IMR-90 (cell line): ENCODE results near the gene LY6G5C. TPM values are rescaled to one million over a fixed set of nuclear protein-coding genes. Genes with fewer than 3 reads are reported as not detected.

Experiments used
- ATAC-seq: fragments of 200-7000 bp; cut with Tn5 transposase; 2 replicates; pipeline ENCODE4 v1.9.1; 2020; ENCODE audit warnings: low read depth, mild to moderate bottlenecking, moderate library complexity
- BruUV-seq: library from RNA; stranded (reverse); fragments of 400-500 nt; replicated peaks from 2 replicates; lab custom pipeline; 2021; lab: Mats Ljungman, UMichigan
- CTCF ChIA-PET: fragments of 300-600 bp; formaldehyde crosslinking; extraction: SDS; loops from one replicate; lab custom pipeline; 2021; ENCODE audit warnings: antibody characterized with exemption; lab: Yijun Ruan, JAX
- POLR2A ChIA-PET: fragments of 300-600 bp; sonication (Branson Sonifier 250); formaldehyde crosslinking; loops from one replicate; lab custom pipeline; 2022; ENCODE audit warnings: antibody characterized with exemption; ENCODE audit not compliant: unreplicated experiment; lab: Charles Lee
- DNase-seq: peaks from one replicate; pipeline ENCODE4 v3.0.0; 2013
- H2AFZ ChIP-seq: replicated peaks from 2 replicates; pipeline ENCODE3; 2013; ENCODE audit warnings: low read length, mild to moderate bottlenecking; ENCODE audit not compliant: poor library complexity
- H2AK5ac ChIP-seq: 2 replicates; pipeline ENCODE4 v1.6.1; 2013; ENCODE audit warnings: low read depth, low read length, inconsistent platforms
- H2AK9ac ChIP-seq: replicated peaks from 2 replicates; pipeline ENCODE3; 2013; ENCODE audit warnings: mild to moderate bottlenecking, low read depth, low read length, moderate library complexity; ENCODE audit not compliant: poor library complexity
- H2BK120ac ChIP-seq: 2 replicates; pipeline ENCODE4 v1.6.1; 2013; ENCODE audit warnings: low read depth, low read length, inconsistent platforms
- H2BK15ac ChIP-seq: 3 replicates; pipeline ENCODE4 v1.6.1; 2013; ENCODE audit warnings: low read depth, low read length, inconsistent platforms
- H2BK20ac ChIP-seq: 2 replicates; pipeline ENCODE4 v1.6.1; 2013; ENCODE audit warnings: low read depth, mild to moderate bottlenecking, inconsistent platforms, low read length, moderate library complexity
- H2BK5ac ChIP-seq: 2 replicates; pipeline ENCODE4 v1.6.1; 2013; ENCODE audit warnings: mild to moderate bottlenecking, low read depth, low read length, inconsistent platforms; ENCODE audit not compliant: poor library complexity, severe bottlenecking
- H3K14ac ChIP-seq: replicated peaks from 2 replicates; pipeline ENCODE4 v1.6.1; 2013; ENCODE audit warnings: low read depth, low read length, inconsistent platforms
- H3K18ac ChIP-seq: 2 replicates; pipeline ENCODE4 v1.6.1; 2013; ENCODE audit warnings: low read depth, low read length, control low read depth
- H3K23ac ChIP-seq: 2 replicates; pipeline ENCODE4 v1.6.1; 2013; ENCODE audit warnings: low read depth, low read length, inconsistent platforms
- H3K27ac ChIP-seq: 2 replicates; pipeline ENCODE4 v1.5.1; 2013; ENCODE audit warnings: mild to moderate bottlenecking, control low read depth, low read length; ENCODE audit not compliant: insufficient read depth
- H3K27me3 ChIP-seq: 2 replicates; pipeline ENCODE4 v1.6.1; 2013; ENCODE audit warnings: low read length; ENCODE audit not compliant: control insufficient read depth, insufficient read depth
- H3K36me3 ChIP-seq: 2 replicates; pipeline ENCODE4 v1.6.1; 2013; ENCODE audit warnings: low read length, mixed read lengths; ENCODE audit not compliant: control insufficient read depth, insufficient read depth
- H3K4ac ChIP-seq: 2 replicates; pipeline ENCODE4 v1.6.1; 2013; ENCODE audit warnings: low read depth, low read length, inconsistent platforms
- H3K4me1 ChIP-seq: 2 replicates; pipeline ENCODE4 v1.6.1; 2013; ENCODE audit warnings: low read length, mixed read lengths; ENCODE audit not compliant: control insufficient read depth, insufficient read depth
- H3K4me2 ChIP-seq: 2 replicates; pipeline ENCODE4 v1.6.1; 2013; ENCODE audit warnings: low read depth, mild to moderate bottlenecking, control low read depth, low read length, moderate library complexity
- H3K4me3 ChIP-seq: 2 replicates; pipeline ENCODE4 v1.5.1; 2013; ENCODE audit warnings: low read depth, mild to moderate bottlenecking, control low read depth, low read length, moderate library complexity; ENCODE audit not compliant: insufficient read depth
- H3K56ac ChIP-seq: 2 replicates; pipeline ENCODE4 v1.6.1; 2013; ENCODE audit warnings: low read length, inconsistent platforms; ENCODE audit not compliant: insufficient read depth; ENCODE audit errors: extremely low read depth
- H3K79me1 ChIP-seq, 2 experiments: 2 replicates each; pipeline ENCODE4 v1.6.1; 2013; ENCODE audit warnings: low read length in 2 of 2, inconsistent platforms in 1 of 2, low read depth in 1 of 2
- H3K9ac ChIP-seq: 2 replicates; pipeline ENCODE4 v1.6.1; 2013; ENCODE audit warnings: low read depth, low read length, control low read depth
- H3K9me1 ChIP-seq: 2 replicates; pipeline ENCODE4 v1.6.1; 2013; ENCODE audit warnings: low read length, inconsistent platforms; ENCODE audit not compliant: insufficient read depth
- H3K9me3 ChIP-seq: 2 replicates; pipeline ENCODE4 v1.6.1; 2013; ENCODE audit warnings: low read length; ENCODE audit not compliant: control insufficient read depth, insufficient read depth
- H4K20me1 ChIP-seq: 2 replicates; pipeline ENCODE4 v1.6.1; 2013; ENCODE audit warnings: low read length, inconsistent platforms; ENCODE audit not compliant: insufficient read depth
- H4K5ac ChIP-seq: 2 replicates; pipeline ENCODE4 v1.6.1; 2013; ENCODE audit warnings: mild to moderate bottlenecking, low read depth, low read length, control low read depth
- H4K8ac ChIP-seq, 2 experiments: 2 replicates each; pipeline ENCODE4 v1.6.1; 2013; ENCODE audit warnings: low read depth in 2 of 2, low read length in 2 of 2, control low read depth in 1 of 2, inconsistent platforms in 1 of 2
- H4K91ac ChIP-seq: 2 replicates; pipeline ENCODE4 v1.6.1; 2013; ENCODE audit warnings: low read depth, low read length, inconsistent platforms; ENCODE audit not compliant: insufficient read depth
- BHLHE40 ChIP-seq: fragments of 150-350 bp; IDR thresholded peaks from 2 replicates; pipeline ENCODE4 v1.6.1; 2016; ENCODE audit warnings: mild to moderate bottlenecking, low read depth, low read length
- CEBPB ChIP-seq: IDR thresholded peaks from 2 replicates; pipeline ENCODE4 v1.6.1; 2012; ENCODE audit warnings: low read depth, low read length, improper control_type of control experiment
- CHD1 ChIP-seq: IDR thresholded peaks from 2 replicates; pipeline ENCODE4 v1.6.1; 2012; ENCODE audit warnings: low read depth, low read length, improper control_type of control experiment
- CTCF ChIP-seq: conservative IDR thresholded peaks from 2 replicates; pipeline ENCODE4 v1.5.1; 2012; ENCODE audit warnings: mild to moderate bottlenecking, low read depth, low read length, improper control_type of control experiment
- ELK1 ChIP-seq: fragments of 150-350 bp; IDR thresholded peaks from 2 replicates; pipeline ENCODE4 v1.6.1; 2016; ENCODE audit warnings: low read depth, mild to moderate bottlenecking, low read length, moderate library complexity, borderline replicate concordance
- FOS ChIP-seq: fragments of 150-350 bp; IDR thresholded peaks from 2 replicates; pipeline ENCODE4 v1.6.1; 2016; ENCODE audit warnings: low read depth, low read length
- MAFK ChIP-seq: IDR thresholded peaks from 2 replicates; pipeline ENCODE4 v1.6.1; 2012; ENCODE audit warnings: low read depth, low read length, improper control_type of control experiment
- MAZ ChIP-seq: IDR thresholded peaks from 2 replicates; pipeline ENCODE4 v1.6.1; 2012; ENCODE audit warnings: low read depth, mild to moderate bottlenecking, low read length, improper control_type of control experiment, moderate library complexity, borderline replicate concordance
- MXI1 ChIP-seq: IDR thresholded peaks from 2 replicates; pipeline ENCODE4 v1.6.1; 2012; ENCODE audit warnings: low read depth, mild to moderate bottlenecking, low read length, moderate library complexity, borderline replicate concordance
- NFE2L2 ChIP-seq: fragments of 150-350 bp; IDR thresholded peaks from 2 replicates; pipeline ENCODE4 v1.6.1; 2016; ENCODE audit warnings: low read depth, mild to moderate bottlenecking, low read length
- POLR2A ChIP-seq: IDR thresholded peaks from 2 replicates; pipeline ENCODE4 v1.6.1; 2012; ENCODE audit warnings: mild to moderate bottlenecking, low read depth, low read length
- RAD21 ChIP-seq: IDR thresholded peaks from 2 replicates; pipeline ENCODE4 v1.6.1; 2012; ENCODE audit warnings: low read length, improper control_type of control experiment
- RCOR1 ChIP-seq: IDR thresholded peaks from 2 replicates; pipeline ENCODE4 v1.6.1; 2012; ENCODE audit warnings: mild to moderate bottlenecking, low read length, improper control_type of control experiment; ENCODE audit not compliant: insufficient replicate concordance
- RFX5 ChIP-seq: IDR thresholded peaks from 2 replicates; pipeline ENCODE4 v1.8.0; 2012; ENCODE audit warnings: low read depth, mild to moderate bottlenecking, low read length, moderate library complexity
- SMC3 ChIP-seq: fragments of 150-350 bp; IDR thresholded peaks from 2 replicates; pipeline ENCODE4 v1.6.1; 2016; ENCODE audit warnings: low read depth, mild to moderate bottlenecking, antibody characterized with exemption, low read length, moderate library complexity
- WGBS, 2 experiments: methylation state at CpG; one replicate each; pipeline versions ENCODE4 v1.1.5 to v1.1.7; 2013; ENCODE audit warnings: missing lambda C conversion rate in 2 of 2; ENCODE audit not compliant: insufficient read length in 1 of 2; ENCODE audit errors: extremely low coverage in 2 of 2; 5-methylcytosine and 5-hydroxymethylcytosine counted together
- dilution Hi-C: fragments of 300-500 bp; cut with HindIII; formaldehyde crosslinking; loops from one replicate; pipeline ENCODE4 v1.14.3; 2018; ENCODE audit warnings: low sequenced_read_pairs; ENCODE audit not compliant: unreplicated experiment
- in situ Hi-C: fragments of 300-500 bp; cut with MboI; formaldehyde crosslinking; loops from 3 replicates; pipeline ENCODE4 v1.14.3; 2019; ENCODE audit warnings: low sequenced_read_pairs, inconsistent platforms, mixed read lengths
- intact Hi-C: fragments of 100-400 bp; cut with micrococcal nuclease; formaldehyde crosslinking; loops from 2 replicates; pipeline ENCODE4 v1.10.0; 2022
- polyA plus RNA-seq, 3 experiments: library from polyadenylated mRNA; depleted of rRNA; stranded (reverse); fragments of >200 nt; gene quantifications; 2 replicates each; pipeline ENCODE4 v1.2.3, GENCODE V29; 2012; ENCODE audit warnings: low replicate concordance in 1 of 3
- total RNA-seq: library from RNA; depleted of rRNA; stranded (reverse); fragments of >200 nt; gene quantifications from 2 replicates; pipeline ENCODE4 v1.2.3, GENCODE V29; 2012
- TF ChIP-seq, protein P1 (sequence below): fragments of 150-350 bp; IDR thresholded peaks from 2 replicates; pipeline ENCODE4 v1.6.1; 2017; ENCODE audit warnings: mild to moderate bottlenecking, antibody characterized with exemption, low read length, low read depth

The LY6G5C gene
- total and polyA plus RNA-seq, 2 of the 4 experiments (the other 2 are of a cell fraction), result 0.18 to 2.0 TPM

GRCh38 chr6:31692886-31693285 lies 12.0 kb upstream of the LY6G5C start:
- Histone ChIP-seq H3K4me3 (no peak overlapping the region), H2BK120ac (no peak overlapping the region), H2BK20ac (no peak overlapping the region), H2AK9ac (no peak overlapping the region), H2BK15ac (no peak overlapping the region), H4K8ac (no peak overlapping the region), H3K23ac (no peak overlapping the region), H3K9ac (no peak overlapping the region), H3K9me1 (no peaks in the 10 kb centered on the region), H3K14ac (no peak overlapping the region), H3K4me2 (no peak overlapping the region), H3K36me3 (peaks cover 69% of the 10 kb centered on the region), H3K4me1 (no peaks in the 10 kb centered on the region), H3K27me3 (no peaks in the 10 kb centered on the region), H4K91ac (no peak overlapping the region), H3K9me3 (no peaks in the 10 kb centered on the region), H2AK5ac (no peak overlapping the region), H2AFZ (no peak overlapping the region), H3K56ac (no peak overlapping the region), H4K5ac (no peak overlapping the region), H4K20me1 (0 out of 2 replicates have a peak, but pooled peaks cover 4% of the 10 kb centered on the region), H3K18ac (no peak overlapping the region), H3K4ac (no peak overlapping the region), H3K79me1 (peaks cover 4 to 18% of the 10 kb centered on the region in 2 experiments; a peak in 3 of 4 replicates), H2BK5ac (no peak overlapping the region), H3K27ac (no peak overlapping the region)
- in situ Hi-C loops, result no loop called here
- WGBS, 2 experiments, result 92% methylated on average over 7 of the region's 9 CpGs; no CpG with 5 or more reads in 1 of the 2 experiments
- DNase-seq (no peak), ATAC-seq (no peak)
- dilution Hi-C loops, result no loop called here
- ChIA-PET CTCF (no interaction called here), POLR2A (no interaction called here)
- TF ChIP-seq RCOR1 (no peak), FOS (no peak), MXI1 (no peak), MAFK (no peak), SMC3 (no peak), CEBPB (no peak), MAZ (no peak), ELK1 (no peak), NFE2L2 (no peak), CHD1 (no peak), BHLHE40 (no peak), RAD21 (no peak), CTCF (no peak), RFX5 (no peak), POLR2A (no peak)
- TF ChIP-seq, protein P1, sequence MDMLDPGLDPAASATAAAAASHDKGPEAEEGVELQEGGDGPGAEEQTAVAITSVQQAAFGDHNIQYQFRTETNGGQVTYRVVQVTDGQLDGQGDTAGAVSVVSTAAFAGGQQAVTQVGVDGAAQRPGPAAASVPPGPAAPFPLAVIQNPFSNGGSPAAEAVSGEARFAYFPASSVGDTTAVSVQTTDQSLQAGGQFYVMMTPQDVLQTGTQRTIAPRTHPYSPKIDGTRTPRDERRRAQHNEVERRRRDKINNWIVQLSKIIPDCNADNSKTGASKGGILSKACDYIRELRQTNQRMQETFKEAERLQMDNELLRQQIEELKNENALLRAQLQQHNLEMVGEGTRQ, result no peak
- no TSS peak for BruUV-seq
- intact Hi-C loops, result no loop called here
